HG02973 (cell line): ENCODE data around the gene FAM117A.
"Not testable (repeated sequence)": the region's sequence is repeated elsewhere in the genome, so short reads cannot be mapped to it uniquely, and the experiment has no call there.

Experiments used
- ATAC-seq: cut with Tn5 transposase; IDR thresholded peaks from one replicate; pipeline ENCODE4 v1.9.1; 2021; ENCODE audit warnings: moderate library complexity; ENCODE audit not compliant: unreplicated experiment

Gene FAM117A

DNA sequence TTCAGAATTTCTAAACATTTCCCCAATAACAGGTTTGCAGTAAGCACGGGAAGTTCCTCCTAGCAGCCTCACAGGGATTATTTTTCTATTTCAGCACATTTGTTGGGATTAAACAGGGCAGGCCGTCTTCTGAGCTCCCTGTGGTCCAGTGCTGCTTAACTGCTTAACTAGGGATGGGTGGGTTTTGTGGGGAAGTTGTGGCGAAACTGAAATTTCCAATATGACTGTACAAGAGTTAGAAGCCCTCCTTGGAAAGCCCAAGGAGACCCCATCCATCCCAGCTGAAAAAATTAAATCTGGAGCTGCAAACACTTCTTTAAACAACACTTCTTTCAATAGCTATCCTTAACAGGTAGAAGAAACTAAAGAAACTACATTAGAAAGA is 22.2 kb downstream of the FAM117A start:
- no peak for ATAC-seq

- no peak for ATAC-seq
Observed at GRCh38 chr17:49741009-49741691, 22.8 kb downstream of the FAM117A start.

- no peak for ATAC-seq
Observed at GRCh38 chr17:49739641-49740271, 24.2 kb downstream of the FAM117A start.

DNA sequence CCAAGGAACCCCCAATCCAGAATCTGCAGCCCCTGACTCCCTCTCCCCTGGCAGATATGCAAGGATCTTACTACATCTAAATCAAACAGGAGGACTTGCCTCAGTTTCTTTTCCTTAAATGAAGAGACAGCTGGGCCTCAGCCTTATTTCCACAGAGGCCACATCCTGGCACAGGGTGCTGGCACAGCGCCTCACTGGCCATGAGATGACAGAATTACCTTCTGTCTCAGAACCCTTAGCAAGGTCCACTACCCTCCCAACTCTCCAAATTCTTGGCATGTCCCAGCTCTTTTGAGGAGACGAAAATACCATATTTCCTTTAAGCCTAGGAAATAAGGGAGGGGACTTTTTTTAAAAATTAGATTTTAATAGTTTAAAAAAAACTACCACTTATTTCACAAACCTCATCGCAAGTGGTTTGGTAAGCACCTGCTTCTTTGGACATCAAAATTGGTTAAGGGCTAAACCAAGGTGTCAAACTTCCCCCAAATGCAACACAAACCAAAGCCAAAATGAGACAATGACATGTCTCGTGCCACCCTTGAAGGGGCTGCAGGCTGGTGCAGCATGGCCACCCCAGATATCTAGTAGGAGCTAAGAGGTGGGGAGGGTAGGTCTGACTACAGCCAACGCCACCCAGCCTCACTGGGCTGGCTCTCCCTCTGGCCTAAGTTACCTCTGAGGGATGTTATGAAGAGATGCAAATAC is 25.3 kb downstream of the FAM117A start:
- ATAC-seq: no peak

- no peak for ATAC-seq
Observed at GRCh38 chr17:49734515-49735490, 29.1 kb downstream of the FAM117A start.

DNA sequence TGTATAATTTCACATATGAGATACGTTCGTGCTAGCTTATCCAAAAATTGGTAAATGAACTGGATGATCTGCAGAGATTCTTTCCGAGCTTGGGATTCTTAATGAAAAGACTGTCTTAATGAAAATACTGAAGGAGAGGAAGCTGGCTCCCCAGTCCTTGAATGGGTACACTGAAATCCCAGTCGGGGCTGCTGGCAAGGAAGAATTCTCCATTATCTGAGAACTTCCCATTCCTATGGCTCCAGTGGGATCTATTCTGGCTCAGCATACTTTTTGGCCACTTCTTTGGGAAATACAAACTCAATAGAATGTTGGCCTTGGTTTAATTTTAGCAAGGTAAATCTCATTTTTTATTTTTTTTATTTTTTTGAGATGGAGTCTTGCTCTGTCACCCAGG is 32.5 kb downstream of the FAM117A start:
- ATAC-seq: no peak

- ATAC-seq: no peak
Observed at GRCh38 chr17:49730785-49731434, 33.0 kb downstream of the FAM117A start.

DNA sequence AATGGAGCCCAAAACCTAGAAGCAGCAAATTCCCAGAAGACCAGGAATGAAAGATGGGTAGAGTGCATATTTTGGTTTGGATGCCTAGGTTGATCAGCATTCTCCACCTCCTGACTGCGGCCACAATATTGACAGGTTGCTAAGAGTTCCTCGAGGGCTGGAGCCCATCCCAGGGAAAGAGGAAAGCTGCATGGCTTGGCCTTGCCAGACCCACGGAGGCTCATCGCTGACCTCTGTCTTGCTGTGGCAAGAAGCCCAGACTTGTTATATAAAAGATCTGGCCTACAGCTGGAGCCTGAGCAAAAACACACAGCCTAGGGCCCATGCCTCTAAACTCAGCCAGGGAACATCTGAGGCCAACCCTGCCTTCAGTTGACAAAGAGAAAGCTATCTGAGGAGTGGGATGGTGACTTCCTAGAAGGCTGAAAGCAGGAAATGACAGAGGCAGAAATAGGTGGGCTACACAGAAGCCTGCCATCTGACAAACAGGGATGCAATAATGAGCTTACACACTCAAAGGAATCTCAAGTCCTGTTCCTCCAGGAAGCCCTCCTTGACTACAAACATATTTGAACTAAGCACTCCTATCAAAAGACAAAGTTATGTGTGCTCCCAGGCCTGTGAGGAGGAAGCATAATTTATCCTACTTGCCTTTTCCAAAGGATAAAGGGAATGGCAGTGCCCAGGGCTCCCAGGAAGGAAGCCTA is 33.7 kb downstream of the FAM117A start:
- ATAC-seq: no peak

DNA sequence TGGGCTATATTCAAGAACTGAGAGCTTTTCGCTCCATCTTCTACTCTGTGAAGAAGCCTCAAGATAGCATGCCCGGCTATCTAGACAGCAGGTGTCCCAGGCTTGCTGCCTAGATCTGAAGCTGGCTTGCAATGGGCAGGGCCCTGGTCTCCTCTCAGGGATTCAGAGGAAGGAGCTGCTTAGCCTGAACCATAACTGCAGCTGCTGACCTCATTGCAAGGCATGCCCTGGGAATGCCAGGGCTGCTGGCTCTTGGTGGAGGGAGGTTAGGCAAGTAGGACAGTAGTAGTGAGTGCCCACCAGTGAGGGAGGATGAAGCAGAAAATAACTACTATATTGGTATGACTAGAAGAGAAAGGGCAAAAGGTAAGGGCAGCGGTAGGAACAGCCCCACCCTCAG is 34.9 kb downstream of the FAM117A start:
- ATAC-seq: no peak

GRCh38 chr17:49728425-49728824 is 35.5 kb downstream of the FAM117A start:
- ATAC-seq: no peak

- no peak for ATAC-seq
Observed at GRCh38 chr17:49727380-49727779, 36.6 kb downstream of the FAM117A start.

DNA sequence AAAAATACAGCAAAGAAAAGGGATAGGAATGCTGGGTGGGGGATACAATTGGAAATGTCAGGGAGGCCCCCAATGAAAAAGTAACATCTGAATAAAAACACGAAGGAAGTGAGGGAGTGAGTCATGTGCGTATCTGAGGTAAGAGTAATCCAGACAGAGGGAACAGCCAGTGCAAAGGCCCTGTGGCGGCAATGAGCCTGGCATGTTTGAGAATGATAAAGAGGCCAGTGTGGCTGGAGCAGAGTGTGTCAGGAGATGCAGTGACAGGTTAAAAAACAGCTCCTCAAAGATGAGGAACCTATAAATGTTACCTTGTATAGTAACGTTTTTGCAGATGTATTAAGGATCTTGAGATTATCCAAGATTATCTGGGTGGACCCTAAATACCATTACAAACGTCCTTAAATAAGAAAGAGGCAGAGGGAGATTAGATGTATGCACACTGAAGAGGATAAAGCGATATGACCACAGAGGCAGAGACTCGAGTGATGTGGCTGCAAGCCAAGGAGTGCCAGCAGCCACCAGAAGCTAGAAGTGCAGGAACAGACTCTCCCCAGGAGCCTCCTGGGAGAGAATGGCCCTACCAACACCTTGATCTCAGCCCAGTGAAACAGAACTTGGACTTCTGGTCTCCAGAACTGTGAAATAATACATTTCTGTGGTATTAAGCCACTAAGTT is 38.3 kb downstream of the FAM117A start:
- no peak for ATAC-seq

GRCh38 chr17:49724552-49724951 is 39.4 kb downstream of the FAM117A start:
- ATAC-seq: not testable (repeated sequence)

DNA sequence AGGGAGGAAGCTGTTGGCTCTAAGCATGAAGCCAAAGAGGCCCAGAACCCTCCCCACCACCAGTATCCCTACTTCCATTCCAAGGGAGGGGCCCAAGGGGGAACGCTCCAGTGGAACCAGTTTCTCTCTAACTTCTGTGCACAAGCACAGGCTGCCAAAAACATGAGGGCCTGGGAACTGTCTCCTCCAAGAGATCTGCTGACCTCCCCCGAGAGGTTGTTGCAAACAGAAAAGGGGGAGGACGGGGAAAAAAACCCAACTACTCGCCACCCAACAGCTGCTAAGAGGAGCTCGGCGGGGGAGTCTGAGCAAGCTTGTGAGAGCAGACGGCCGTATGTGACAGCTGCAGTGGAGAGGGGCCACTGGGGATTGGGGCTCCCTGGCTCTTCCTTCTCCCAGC is 40.5 kb downstream of the FAM117A start:
- ATAC-seq: no peak

DNA sequence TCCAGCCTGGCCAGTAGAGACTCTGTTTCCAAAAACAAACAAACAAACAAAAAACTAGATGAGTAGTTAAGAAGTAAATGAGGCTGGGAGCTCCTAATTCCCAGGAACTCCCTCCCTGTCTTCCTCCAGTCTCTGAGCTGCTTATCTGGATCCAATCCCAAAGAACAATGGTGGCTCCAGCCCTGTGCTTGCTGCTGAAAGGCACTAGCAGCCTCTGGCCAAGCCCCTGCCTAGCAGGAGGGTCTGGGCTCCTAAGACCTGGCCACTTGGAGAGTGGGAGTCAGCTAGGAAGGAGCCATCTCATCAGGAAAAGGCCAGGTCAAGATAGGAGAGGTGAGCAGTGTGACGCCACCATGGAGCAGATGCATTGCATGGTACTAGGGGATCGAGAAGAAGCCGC is 41.9 kb downstream of the FAM117A start:
- no peak for ATAC-seq

DNA sequence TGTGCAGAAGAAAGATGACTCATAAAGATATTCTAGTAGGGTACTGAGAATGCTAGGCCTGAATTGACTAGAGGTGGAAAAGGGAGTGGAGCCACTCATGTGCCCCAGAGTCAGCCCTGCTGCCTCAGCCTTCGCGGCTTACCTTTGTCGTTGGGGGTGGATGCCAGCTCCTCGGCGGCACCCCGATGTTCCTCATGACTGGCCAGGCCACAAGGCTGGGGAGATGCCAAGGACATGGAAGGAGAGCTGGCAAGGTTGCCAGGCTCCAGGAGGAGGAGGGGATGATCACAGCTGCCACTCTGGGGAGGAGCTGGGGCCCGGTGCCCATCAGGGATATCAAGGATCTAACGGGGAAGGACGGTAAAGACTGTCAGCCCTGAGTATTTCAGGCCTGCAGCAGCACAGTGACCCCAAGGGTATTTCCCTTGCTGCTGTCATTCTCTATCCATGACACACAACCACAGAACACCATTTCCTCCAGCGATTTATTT is 46.5 kb downstream of the FAM117A start:
- no peak for ATAC-seq

DNA sequence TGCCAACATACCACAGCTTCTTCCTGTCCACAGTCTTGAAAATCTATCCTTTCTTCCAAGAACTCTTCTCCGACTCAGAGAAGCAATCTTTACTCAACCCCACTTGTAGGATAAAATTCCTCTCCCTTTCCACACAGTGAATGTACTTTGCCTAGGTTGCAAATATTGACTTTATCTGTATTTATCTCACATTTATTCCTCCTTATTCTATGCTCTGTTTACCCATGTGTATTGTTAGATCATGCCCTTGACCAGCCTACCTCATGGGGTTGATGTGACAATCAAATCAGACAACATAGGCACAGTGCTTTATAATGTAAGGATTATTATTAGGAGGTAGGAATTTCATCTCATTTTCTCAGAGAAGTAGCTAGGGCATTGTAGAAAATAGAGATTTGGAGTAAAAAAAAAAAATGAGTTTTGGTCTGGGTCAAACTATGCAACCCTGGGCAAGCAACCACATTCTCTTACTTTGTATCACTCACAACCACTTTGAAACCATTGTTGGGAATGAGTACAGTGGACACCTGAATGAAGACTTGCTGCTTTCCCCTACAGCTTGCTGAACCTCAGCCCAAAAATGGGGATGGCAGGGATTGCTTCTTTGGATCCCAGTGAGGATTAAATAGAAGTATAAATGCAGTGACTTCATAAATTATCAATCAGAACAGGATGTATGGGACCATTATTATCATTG is 47.1 kb downstream of the FAM117A start:
- no peak for ATAC-seq

GRCh38 chr17:49715717-49716279 is 48.1 kb downstream of the FAM117A start:
- ATAC-seq: no peak
